GM23338 (cell line): ENCODE measurements around the gene PPFIA1. TPM values are rescaled to one million over a fixed set of nuclear protein-coding genes. Genes with fewer than 3 reads are reported as not detected.

Experiments
- ATAC-seq: fragments of 200-7000 bp; cut with Tn5 transposase; 3 replicates; pipeline ENCODE4 v1.9.1; 2020
- DNase-seq: peaks from one replicate; pipeline ENCODE4 v3.0.0-alpha.2; 2015; ENCODE audit warnings: low spot score
- H2AFZ ChIP-seq: fragments of 200-600 bp; sonication (generic); 2 replicates; pipeline ENCODE4 v1.8.0; 2016; ENCODE audit warnings: antibody characterized with exemption, mild to moderate bottlenecking, moderate library complexity
- H3F3A ChIP-seq: fragments of 200-600 bp; sonication (generic); replicated peaks from 2 replicates; pipeline ENCODE4 v1.8.0; 2017; ENCODE audit warnings: antibody characterized with exemption, mixed run types, low read depth
- H3K27ac ChIP-seq: fragments of 200-600 bp; sonication (generic); 2 replicates; pipeline ENCODE4 v1.6.1; 2016; ENCODE audit warnings: low read depth
- H3K27me3 ChIP-seq: fragments of 200-600 bp; sonication (generic); 2 replicates; pipeline ENCODE4 v1.8.0; 2016; ENCODE audit warnings: mild to moderate bottlenecking, mixed run types, moderate library complexity; ENCODE audit not compliant: insufficient read depth
- H3K36me3 ChIP-seq: fragments of 200-600 bp; sonication (generic); 2 replicates; pipeline ENCODE4 v1.8.0; 2016; ENCODE audit warnings: mild to moderate bottlenecking; ENCODE audit not compliant: insufficient read depth
- H3K4me1 ChIP-seq: fragments of 200-600 bp; sonication (generic); 2 replicates; pipeline ENCODE4 v1.8.0; 2016; ENCODE audit warnings: mild to moderate bottlenecking, moderate library complexity; ENCODE audit not compliant: insufficient read depth
- H3K4me2 ChIP-seq: fragments of 200-600 bp; sonication (generic); 2 replicates; pipeline ENCODE4 v1.7.1; 2017; ENCODE audit warnings: mixed run types
- H3K4me3 ChIP-seq: fragments of 200-600 bp; sonication (generic); 2 replicates; pipeline ENCODE4 v1.6.1; 2016; ENCODE audit warnings: mixed run types
- H3K79me2 ChIP-seq: fragments of 200-600 bp; sonication (generic); replicated peaks from 2 replicates; pipeline ENCODE4 v1.8.0; 2017; ENCODE audit warnings: mild to moderate bottlenecking; ENCODE audit not compliant: insufficient read depth
- H3K9me2 ChIP-seq: fragments of 200-600 bp; sonication (generic); 2 replicates; pipeline ENCODE4 v1.8.0; 2017; ENCODE audit not compliant: insufficient read depth
- H4K20me1 ChIP-seq: fragments of 200-600 bp; sonication (generic); replicated peaks from 2 replicates; pipeline ENCODE4 v1.8.0; 2017; ENCODE audit warnings: mild to moderate bottlenecking; ENCODE audit not compliant: insufficient read depth
- H3K27ac Mint-ChIP-seq: 2 replicates; pipeline ENCODE4 v1.8.0; 2020; ENCODE audit warnings: inconsistent platforms, mild to moderate bottlenecking, moderate library complexity, mixed read lengths
- H3K27me3 Mint-ChIP-seq: 3 replicates; pipeline ENCODE4 v1.8.0; 2022; ENCODE audit warnings: low read depth, mild to moderate bottlenecking, moderate library complexity, mixed read lengths, inconsistent platforms; ENCODE audit not compliant: insufficient read depth, poor library complexity
- H3K36me3 Mint-ChIP-seq: 3 replicates; pipeline ENCODE4 v1.8.0; 2021; ENCODE audit warnings: low read depth, mild to moderate bottlenecking, inconsistent platforms, moderate library complexity, mixed read lengths
- H3K4me1 Mint-ChIP-seq: 3 replicates; pipeline ENCODE4 v1.8.0; 2020; ENCODE audit warnings: mild to moderate bottlenecking, inconsistent platforms, mixed read lengths
- H3K4me3 Mint-ChIP-seq: 3 replicates; pipeline ENCODE4 v1.8.0; 2021; ENCODE audit warnings: moderate library complexity, mild to moderate bottlenecking, inconsistent platforms, mixed read lengths
- H3K9me3 Mint-ChIP-seq: 3 replicates; pipeline ENCODE4 v1.8.0; 2020; ENCODE audit warnings: moderate library complexity, mild to moderate bottlenecking, inconsistent platforms, mixed read lengths
- CREB1 ChIP-seq: fragments of 250-450 bp; sonication (Bioruptor Pico); IDR thresholded peaks from 2 replicates; pipeline ENCODE4 v1.5.0; 2020; ENCODE audit warnings: low read depth, mild to moderate bottlenecking, moderate library complexity
- EZH2 ChIP-seq: fragments of 200-600 bp; sonication (generic); IDR thresholded peaks from one replicate; pipeline ENCODE4 v1.8.0; 2017; ENCODE audit warnings: antibody characterized with exemption, mild to moderate bottlenecking, low read depth; ENCODE audit not compliant: unreplicated experiment
- EZH2phosphoT487 ChIP-seq: fragments of 200-600 bp; sonication (generic); IDR thresholded peaks from one replicate; pipeline ENCODE4 v1.8.1; 2018; ENCODE audit warnings: antibody characterized with exemption; ENCODE audit not compliant: unreplicated experiment
- JUNB ChIP-seq: IDR thresholded peaks from one replicate; pipeline ENCODE4 v1.6.1; 2016; ENCODE audit warnings: antibody characterized with exemption; ENCODE audit not compliant: unreplicated experiment
- NANOG ChIP-seq: IDR thresholded peaks from 2 replicates; pipeline ENCODE4 v1.6.1; 2016; ENCODE audit warnings: antibody characterized with exemption, borderline replicate concordance
- POLR2AphosphoS5 ChIP-seq: IDR thresholded peaks from 2 replicates; pipeline ENCODE4 v1.6.1; 2016; ENCODE audit warnings: antibody characterized with exemption, low read depth
- STAT1 ChIP-seq: IDR thresholded peaks from one replicate; pipeline ENCODE4 v1.6.1; 2016; ENCODE audit warnings: antibody characterized with exemption; ENCODE audit not compliant: unreplicated experiment
- ZNF331 ChIP-seq: fragments of 250-450 bp; sonication (Bioruptor Pico); IDR thresholded peaks from 2 replicates; pipeline ENCODE4 v1.5.0; 2020; ENCODE audit warnings: low read depth, mild to moderate bottlenecking, moderate library complexity
- polyA plus RNA-seq: library from polyadenylated mRNA; unstranded; fragments of >200 nt; fragmentation: Nextera tagmentation; extraction: Ambion mirVana; gene quantifications from 2 replicates; pipeline ENCODE4 v1.2.1, GENCODE V29; 2016
- total RNA-seq: library from RNA; depleted of rRNA; stranded (reverse); fragments of >200 nt; shearing (Covaris generic); gene quantifications from 2 replicates; pipeline ENCODE4 v1.2.3, GENCODE V29; 2014
- TF ChIP-seq, protein P1 (sequence below), 2 experiments: fragments of 200-600 bp in 1 of 2; sonication (generic) in 1 of 2; conservative IDR thresholded peaks; 2 replicates each; pipeline versions ENCODE4 v1.5.1 to v1.6.1; 2016 to 2017; ENCODE audit warnings: antibody characterized with exemption in 2 of 2, low read depth in 2 of 2, mild to moderate bottlenecking in 2 of 2, moderate library complexity in 1 of 2
- TF ChIP-seq, protein P2 (sequence below): IDR thresholded peaks from 2 replicates; pipeline ENCODE4 v1.6.1; 2016; ENCODE audit warnings: antibody characterized with exemption
- TF ChIP-seq, protein P3 (sequence below): IDR thresholded peaks from one replicate; pipeline ENCODE4 v1.6.1; 2018; ENCODE audit warnings: antibody characterized with exemption; ENCODE audit not compliant: unreplicated experiment

The PPFIA1 gene
- total and polyA plus RNA-seq, 2 experiments from 2014 or later = 41.7 to 62.0 TPM

DNA sequence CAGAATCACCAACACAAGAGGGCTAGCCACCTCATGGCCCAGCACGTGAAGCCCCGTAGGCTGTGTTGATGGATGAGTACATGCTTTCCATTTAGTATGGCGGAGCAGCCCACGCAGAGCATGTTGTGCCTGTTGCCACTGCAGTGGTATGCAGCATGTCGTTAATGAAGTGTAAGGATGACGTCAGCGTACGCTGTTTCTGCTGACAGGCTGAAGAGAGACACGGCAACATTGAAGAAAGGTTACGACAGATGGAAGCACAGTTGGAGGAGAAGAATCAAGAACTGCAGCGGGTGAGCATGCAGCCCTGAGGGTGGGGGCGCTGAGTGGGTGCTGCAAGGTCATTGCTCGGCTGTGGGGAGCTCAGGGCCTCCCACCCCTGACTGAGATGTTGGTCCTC lies 62.8 kb downstream of the PPFIA1 start:
- H3K79me2 ChIP-seq = no peaks in the 10 kb centered on the region
- DNase-seq = no peak
- H3K36me3 ChIP-seq = peaks cover 82% of the 10 kb centered on the region
- H3K27me3 Mint-ChIP-seq = no peaks in the 10 kb centered on the region
- no peaks in the 10 kb centered on the region for H3K9me2 ChIP-seq
- H3K4me1 ChIP-seq = no peaks in the 10 kb centered on the region
- peaks cover 83% of the 10 kb centered on the region for H3K36me3 Mint-ChIP-seq
- H3K4me3 ChIP-seq = no peak overlapping the region
- no peaks in the 10 kb centered on the region for H3K9me3 Mint-ChIP-seq
- ATAC-seq = no peak
- H3K4me2 ChIP-seq = no peak overlapping the region
- peak overlapping the region; percentile 55; the same call in 1 of the 2 replicates for H3K27ac Mint-ChIP-seq
- H3K27me3 ChIP-seq = no peaks in the 10 kb centered on the region
- TF ChIP-seq EZH2phosphoT487 (no peak), CREB1 (no peak), ZNF331 (no peak), POLR2AphosphoS5 (no peak), NANOG (no peak), EZH2 (no peak)
- TF ChIP-seq, protein P1, sequence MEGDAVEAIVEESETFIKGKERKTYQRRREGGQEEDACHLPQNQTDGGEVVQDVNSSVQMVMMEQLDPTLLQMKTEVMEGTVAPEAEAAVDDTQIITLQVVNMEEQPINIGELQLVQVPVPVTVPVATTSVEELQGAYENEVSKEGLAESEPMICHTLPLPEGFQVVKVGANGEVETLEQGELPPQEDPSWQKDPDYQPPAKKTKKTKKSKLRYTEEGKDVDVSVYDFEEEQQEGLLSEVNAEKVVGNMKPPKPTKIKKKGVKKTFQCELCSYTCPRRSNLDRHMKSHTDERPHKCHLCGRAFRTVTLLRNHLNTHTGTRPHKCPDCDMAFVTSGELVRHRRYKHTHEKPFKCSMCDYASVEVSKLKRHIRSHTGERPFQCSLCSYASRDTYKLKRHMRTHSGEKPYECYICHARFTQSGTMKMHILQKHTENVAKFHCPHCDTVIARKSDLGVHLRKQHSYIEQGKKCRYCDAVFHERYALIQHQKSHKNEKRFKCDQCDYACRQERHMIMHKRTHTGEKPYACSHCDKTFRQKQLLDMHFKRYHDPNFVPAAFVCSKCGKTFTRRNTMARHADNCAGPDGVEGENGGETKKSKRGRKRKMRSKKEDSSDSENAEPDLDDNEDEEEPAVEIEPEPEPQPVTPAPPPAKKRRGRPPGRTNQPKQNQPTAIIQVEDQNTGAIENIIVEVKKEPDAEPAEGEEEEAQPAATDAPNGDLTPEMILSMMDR (conservative IDR thresholded peaks at IDR 0.05; ENCODE audit: low read depth in 2 of 2) = no peak
- TF ChIP-seq, protein P2, sequence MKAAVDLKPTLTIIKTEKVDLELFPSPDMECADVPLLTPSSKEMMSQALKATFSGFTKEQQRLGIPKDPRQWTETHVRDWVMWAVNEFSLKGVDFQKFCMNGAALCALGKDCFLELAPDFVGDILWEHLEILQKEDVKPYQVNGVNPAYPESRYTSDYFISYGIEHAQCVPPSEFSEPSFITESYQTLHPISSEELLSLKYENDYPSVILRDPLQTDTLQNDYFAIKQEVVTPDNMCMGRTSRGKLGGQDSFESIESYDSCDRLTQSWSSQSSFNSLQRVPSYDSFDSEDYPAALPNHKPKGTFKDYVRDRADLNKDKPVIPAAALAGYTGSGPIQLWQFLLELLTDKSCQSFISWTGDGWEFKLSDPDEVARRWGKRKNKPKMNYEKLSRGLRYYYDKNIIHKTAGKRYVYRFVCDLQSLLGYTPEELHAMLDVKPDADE = no peak
- no peak overlapping the region for H3K27ac ChIP-seq
- H4K20me1 ChIP-seq = peaks cover 7% of the 10 kb centered on the region
- no peaks in the 10 kb centered on the region for H3K4me1 Mint-ChIP-seq
- no peaks in the 10 kb centered on the region for H3F3A ChIP-seq
- no peak overlapping the region for H2AFZ ChIP-seq
- no peak overlapping the region for H3K4me3 Mint-ChIP-seq

DNA sequence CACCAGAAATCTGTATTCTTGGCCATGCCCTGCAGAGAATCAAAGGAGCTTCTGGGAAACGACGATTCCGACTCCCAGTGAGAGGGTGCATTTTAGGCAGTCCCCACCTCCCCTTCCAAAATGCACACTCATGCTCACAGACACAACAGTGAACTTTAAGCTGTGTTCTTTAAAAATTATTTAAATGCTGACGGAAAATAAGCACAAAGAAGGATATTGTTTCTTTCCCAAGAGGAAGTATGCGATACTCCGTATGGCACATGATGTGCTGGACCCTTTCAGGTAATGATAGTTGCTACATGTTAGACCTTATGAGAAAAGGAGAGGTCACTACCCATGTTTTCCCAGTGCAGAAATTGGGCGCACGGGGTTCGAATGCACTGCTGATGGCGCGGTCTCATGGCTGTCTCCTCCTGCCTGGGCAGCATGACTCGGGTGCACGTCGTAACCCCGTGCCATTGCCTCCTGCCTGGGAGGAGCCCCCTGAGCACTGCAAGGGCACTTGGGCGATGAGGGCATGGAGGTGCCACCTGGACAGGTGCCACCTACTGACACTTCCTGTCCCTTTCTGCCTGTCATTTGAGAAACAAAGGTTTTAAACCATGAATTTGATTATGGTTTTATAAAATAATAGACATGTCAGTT lies 64.0 kb downstream of the PPFIA1 start:
- H3K36me3 Mint-ChIP-seq = peaks cover 87% of the 10 kb centered on the region
- H3K27ac Mint-ChIP-seq = 0 out of 2 replicates have a peak overlapping the region, but pooled peaks have one; percentile 8
- ATAC-seq (no peak), DNase-seq (no peak)
- H3K79me2 ChIP-seq = no peaks in the 10 kb centered on the region
- H3K4me1 ChIP-seq = no peaks in the 10 kb centered on the region
- H3K27me3 ChIP-seq = no peaks in the 10 kb centered on the region
- no peaks in the 10 kb centered on the region for H3K9me2 ChIP-seq
- no peak overlapping the region for H3K4me3 ChIP-seq
- H3K27me3 Mint-ChIP-seq = no peaks in the 10 kb centered on the region
- H3K36me3 ChIP-seq = peaks cover 88% of the 10 kb centered on the region
- H3K9me3 Mint-ChIP-seq = no peaks in the 10 kb centered on the region
- H3K4me2 ChIP-seq = no peak overlapping the region
- no peak overlapping the region for H3K27ac ChIP-seq
- no peaks in the 10 kb centered on the region for H3K4me1 Mint-ChIP-seq
- peaks cover 2% of the 10 kb centered on the region; the same call in 1 of the 2 replicates for H4K20me1 ChIP-seq
- H2AFZ ChIP-seq = no peak overlapping the region
- H3F3A ChIP-seq = no peaks in the 10 kb centered on the region
- no peak overlapping the region for H3K4me3 Mint-ChIP-seq
- TF ChIP-seq EZH2phosphoT487 = no peak
- TF ChIP-seq, protein P3, sequence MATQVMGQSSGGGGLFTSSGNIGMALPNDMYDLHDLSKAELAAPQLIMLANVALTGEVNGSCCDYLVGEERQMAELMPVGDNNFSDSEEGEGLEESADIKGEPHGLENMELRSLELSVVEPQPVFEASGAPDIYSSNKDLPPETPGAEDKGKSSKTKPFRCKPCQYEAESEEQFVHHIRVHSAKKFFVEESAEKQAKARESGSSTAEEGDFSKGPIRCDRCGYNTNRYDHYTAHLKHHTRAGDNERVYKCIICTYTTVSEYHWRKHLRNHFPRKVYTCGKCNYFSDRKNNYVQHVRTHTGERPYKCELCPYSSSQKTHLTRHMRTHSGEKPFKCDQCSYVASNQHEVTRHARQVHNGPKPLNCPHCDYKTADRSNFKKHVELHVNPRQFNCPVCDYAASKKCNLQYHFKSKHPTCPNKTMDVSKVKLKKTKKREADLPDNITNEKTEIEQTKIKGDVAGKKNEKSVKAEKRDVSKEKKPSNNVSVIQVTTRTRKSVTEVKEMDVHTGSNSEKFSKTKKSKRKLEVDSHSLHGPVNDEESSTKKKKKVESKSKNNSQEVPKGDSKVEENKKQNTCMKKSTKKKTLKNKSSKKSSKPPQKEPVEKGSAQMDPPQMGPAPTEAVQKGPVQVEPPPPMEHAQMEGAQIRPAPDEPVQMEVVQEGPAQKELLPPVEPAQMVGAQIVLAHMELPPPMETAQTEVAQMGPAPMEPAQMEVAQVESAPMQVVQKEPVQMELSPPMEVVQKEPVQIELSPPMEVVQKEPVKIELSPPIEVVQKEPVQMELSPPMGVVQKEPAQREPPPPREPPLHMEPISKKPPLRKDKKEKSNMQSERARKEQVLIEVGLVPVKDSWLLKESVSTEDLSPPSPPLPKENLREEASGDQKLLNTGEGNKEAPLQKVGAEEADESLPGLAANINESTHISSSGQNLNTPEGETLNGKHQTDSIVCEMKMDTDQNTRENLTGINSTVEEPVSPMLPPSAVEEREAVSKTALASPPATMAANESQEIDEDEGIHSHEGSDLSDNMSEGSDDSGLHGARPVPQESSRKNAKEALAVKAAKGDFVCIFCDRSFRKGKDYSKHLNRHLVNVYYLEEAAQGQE = no peak
- TF ChIP-seq JUNB = no peak
- no peak for TF ChIP-seq NANOG
- no peak for TF ChIP-seq STAT1
- TF ChIP-seq, protein P1 (conservative IDR thresholded peaks at IDR 0.05; ENCODE audit: low read depth in 2 of 2) = no peak
